GM18517 (cell line): ENCODE measurements around the gene OR4D6.
"Not testable (repeated sequence)": the region's sequence is repeated elsewhere in the genome, so short reads cannot be mapped to it uniquely, and the experiment has no call there.

Source experiments
- ATAC-seq: cut with Tn5 transposase; IDR thresholded peaks from one replicate; pipeline ENCODE4 v1.9.1; 2021; ENCODE audit warnings: mild to moderate bottlenecking, moderate library complexity; ENCODE audit not compliant: unreplicated experiment

Gene OR4D6

GRCh38 chr11:59456661-59457060, at the start of gene OR4D6:
Gene OR4D6 (plus strand): TSS chr11:59456961. CDS start chr11:59456961, 0 bp downstream.
- no peak for ATAC-seq

- ATAC-seq, result no peak
Measured at GRCh38 chr11:59413646-59414045, 43.1 kb upstream of the OR4D6 start.

- ATAC-seq, result no peak
Measured at GRCh38 chr11:59415111-59415510, 41.6 kb upstream of the OR4D6 start.

DNA sequence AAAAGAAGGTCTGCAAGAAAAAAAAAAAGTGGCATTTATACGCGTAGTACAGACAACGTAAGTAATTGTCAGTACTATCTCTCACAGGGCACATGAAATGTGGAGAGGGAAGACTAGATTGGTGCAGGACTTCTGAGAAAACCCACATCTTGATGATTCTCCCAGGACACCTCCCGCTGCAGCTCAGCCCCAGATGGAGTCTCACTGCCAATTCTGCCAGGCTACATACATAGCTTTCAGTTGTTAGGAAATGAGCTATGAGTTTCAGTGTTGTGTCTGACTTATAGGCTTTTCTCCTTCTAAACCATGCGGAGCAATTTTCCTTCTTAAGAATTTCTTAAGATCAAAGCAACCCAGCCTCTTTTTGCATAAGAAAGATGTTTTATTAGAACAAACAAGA, 40.1 kb upstream of the OR4D6 start:
- no peak for ATAC-seq

DNA sequence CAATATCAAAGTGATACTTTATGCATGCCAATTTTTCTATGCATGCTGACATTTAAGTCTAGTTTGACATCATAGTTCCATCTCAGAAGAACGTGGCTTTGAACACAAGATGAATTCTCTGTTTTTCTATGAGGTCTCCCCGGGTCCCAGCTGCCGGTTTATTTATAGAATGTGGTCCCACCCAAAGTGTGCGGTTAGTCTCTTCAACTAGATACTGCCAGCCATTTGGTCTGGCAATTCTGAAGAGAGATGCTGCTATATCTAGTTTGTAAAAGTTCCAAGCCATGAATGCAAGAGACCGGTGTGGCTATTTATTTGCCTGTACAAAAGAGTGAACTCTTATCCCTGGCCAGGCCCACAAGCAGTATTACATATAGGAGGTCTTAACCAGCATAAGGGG, 39.7 kb upstream of the OR4D6 start:
- no peak for ATAC-seq

DNA sequence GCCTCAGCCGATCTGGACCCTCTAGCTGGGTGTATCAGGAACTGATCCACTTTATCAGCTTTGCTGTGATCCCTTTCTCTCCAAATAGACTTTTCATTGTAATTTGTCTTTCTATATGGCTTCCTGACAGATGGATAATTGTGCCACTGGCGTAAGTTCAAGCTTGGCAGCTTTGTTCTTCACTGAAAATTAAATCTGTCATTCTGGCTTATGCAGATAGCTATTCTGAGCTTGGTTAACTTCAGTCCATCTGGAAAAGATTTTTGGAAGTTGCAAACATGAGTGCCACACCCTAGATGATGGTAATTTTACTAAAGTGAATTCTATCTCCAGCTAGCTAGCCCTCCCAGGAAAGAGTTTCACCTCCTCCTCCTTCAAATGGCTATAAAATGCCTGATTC, 38.6 kb upstream of the OR4D6 start:
- no peak for ATAC-seq

DNA sequence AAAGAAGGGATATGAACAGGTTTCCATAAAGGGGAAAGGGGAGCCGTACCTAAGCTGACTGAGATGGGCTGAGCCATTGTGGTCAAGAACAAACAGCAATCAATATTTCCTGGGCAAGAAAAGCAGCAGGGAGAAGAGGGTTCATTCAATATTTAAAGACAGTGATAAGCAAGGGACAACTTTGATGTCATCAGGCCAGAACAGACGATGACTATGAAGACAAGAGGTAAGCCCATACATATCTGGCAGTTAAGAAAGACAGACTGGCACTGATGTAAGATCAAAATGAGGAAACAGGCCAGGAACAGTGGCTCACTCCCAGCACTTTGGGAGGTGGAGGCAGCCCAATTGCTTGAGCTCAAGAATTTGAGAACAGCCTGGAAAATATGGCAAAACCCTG, 32.9 kb upstream of the OR4D6 start:
- no peak for ATAC-seq

GRCh38 chr11:59425131-59425530, 31.6 kb upstream of the OR4D6 start:
- no peak for ATAC-seq

DNA sequence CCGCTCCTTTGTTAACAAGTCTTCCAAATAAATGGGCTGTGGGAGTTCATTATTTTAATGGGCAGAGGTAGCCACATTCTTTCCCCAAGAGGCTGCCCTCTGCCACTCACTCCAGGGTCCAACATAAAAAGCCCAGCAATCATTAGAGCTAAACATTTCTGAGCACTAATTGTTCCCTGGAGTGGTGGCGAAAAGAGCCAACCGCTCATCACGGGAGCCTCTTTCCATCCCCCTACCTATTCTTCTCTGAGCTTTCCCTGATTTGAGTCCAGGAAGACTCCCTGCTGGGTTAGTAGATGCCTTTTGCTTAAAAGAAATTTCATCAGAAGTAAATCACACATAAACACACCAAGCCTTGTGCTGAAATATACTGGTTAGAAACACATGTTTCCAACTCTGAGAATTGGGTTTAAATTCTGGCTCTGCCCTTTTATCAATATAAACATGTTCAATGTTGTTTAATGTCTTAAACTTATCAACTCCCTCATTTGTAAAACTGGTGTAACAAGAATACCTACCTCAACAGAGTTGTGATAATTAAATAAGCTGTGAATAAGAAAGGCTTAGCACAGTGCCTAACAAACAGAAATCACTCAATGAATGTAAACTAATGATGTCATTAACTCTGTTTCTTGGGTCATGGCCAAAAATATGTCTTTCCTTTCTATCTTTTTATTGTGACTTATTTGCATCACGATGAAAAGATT, 30.2 kb upstream of the OR4D6 start, which contains the start of gene OR5A2:
Gene OR5A2, minus strand, starts transcription at position 53 of the 707 bp plus-strand sequence. CDS start 3,460 bp downstream, outside the sequence.
- ATAC-seq, result no peak

- ATAC-seq, result no peak
Measured at GRCh38 chr11:59427068-59427382, 29.7 kb upstream of the OR4D6 start.

- ATAC-seq, result peak; percentile 89
Measured at GRCh38 chr11:59429924-59430516, 26.7 kb upstream of the OR4D6 start.

GRCh38 chr11:59436169-59436568, 20.6 kb upstream of the OR4D6 start, which contains the start of gene OR5A1:
Gene OR5A1 (plus strand): TSS chr11:59436469. CDS start chr11:59443169, 6,700 bp downstream.
- no peak for ATAC-seq

- ATAC-seq, result no peak
Measured at GRCh38 chr11:59437770-59438169, 19.0 kb upstream of the OR4D6 start.

DNA sequence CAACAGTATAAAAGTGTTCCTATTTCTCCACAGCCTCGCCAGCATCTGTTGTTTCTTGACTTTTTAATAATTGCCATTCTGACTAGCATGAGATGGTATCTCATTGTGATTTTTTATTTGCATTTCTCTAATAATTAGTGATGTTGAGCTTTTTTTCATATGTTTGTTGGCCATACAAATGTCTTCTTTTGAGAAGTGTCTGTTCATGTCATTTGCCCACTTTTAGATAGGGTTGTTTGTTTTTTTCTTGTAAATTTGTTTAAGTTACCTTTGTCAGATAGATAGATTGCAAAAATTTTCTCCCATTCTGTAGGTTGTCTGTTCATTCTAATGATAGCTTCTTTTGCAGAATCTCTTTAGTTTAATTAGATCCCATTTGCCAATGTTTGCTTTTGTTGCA, 11.1 kb upstream of the OR4D6 start:
- not testable (repeated sequence) for ATAC-seq

GRCh38 chr11:59448484-59448883, 8.3 kb upstream of the OR4D6 start:
- no peak for ATAC-seq

DNA sequence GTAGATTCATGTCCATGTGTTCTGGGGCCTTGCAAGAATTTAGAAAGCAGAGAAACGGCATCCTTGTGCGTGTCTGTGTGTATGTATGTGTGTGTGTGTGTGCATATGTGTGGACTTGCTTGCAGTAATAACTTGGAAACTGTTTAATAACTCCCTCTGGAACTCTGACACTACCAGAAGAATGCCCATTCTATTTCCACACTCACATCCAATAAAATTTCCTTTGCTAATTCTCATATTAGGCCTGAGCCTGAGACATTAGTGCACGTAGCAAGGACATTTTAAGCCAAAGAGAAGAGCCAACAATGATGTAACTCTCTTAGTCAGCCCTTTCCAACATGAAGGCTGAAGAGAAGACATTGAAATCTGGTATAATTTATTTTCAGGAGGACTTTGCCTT, 3.2 kb downstream of the OR4D6 start:
- no peak for ATAC-seq

DNA sequence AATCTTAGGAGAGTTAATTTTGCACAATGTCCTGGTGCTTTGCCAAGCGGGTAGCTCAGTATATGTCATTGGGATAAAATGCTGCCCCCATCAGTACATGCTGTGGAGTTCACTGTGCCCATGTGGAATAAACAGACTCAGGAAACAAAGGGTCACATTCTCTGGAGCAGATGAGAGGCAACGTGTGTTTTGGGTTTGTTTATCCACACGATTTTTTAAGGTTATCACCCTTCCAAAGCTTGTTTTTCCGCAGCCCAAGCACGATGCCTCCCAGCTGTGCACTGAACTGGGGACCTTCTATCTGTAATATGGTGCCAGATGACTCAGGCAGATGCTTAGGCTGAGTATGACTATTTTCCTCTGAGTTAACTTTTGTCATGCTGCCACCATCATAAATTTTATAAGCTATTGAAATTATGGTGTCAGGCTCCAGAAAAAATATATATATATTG, 6.5 kb downstream of the OR4D6 start:
- no peak for ATAC-seq

- ATAC-seq, result no peak
Measured at GRCh38 chr11:59473015-59473414, 16.3 kb downstream of the OR4D6 start, which contains the start of gene OR4D10. Gene OR4D10 (plus strand): TSS chr11:59473315. CDS start chr11:59477430, 4,115 bp downstream.

DNA sequence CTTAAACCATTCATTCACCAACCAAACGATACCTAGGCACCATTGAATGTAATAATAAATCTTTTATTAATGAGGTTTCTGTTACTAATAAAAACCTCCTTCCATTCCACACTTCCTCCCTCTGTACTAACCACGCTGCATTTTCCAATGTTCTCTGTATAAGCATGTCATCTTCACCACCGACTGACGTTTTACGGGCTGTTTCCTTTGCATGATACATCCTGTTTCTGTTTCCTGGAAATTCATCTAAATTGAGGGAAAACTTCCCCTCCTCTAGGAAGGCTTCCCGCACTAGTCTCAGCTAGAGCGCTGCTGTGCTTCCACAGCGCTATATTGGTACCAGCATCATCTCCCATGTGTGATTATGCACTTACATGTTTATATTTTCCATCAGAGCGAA, 18.4 kb downstream of the OR4D6 start:
- no peak for ATAC-seq

DNA sequence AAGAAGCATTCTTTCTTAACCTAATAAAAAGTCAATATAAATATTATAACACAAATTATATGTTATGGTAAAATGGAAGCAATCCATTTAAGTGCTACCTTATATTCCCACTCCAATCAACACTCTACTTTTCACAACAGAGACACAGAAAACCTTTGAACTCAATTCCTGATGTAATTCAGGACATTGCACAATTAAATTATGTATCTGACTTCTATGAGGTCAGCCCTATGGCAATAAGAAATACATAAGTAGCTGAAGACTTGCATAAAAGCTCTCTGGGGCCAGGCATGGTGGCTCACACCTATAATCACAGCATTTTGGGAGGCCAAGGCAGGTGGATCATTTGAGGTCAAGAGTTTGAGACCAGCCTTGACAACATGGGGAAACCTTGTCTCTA, 23.1 kb downstream of the OR4D6 start:
- no peak for ATAC-seq

- no peak for ATAC-seq
Measured at GRCh38 chr11:59480359-59480758, 23.6 kb downstream of the OR4D6 start.

GRCh38 chr11:59501931-59502330, 45.2 kb downstream of the OR4D6 start:
- no peak for ATAC-seq
